ENCODE results near the gene UBL4A.

DNA sequence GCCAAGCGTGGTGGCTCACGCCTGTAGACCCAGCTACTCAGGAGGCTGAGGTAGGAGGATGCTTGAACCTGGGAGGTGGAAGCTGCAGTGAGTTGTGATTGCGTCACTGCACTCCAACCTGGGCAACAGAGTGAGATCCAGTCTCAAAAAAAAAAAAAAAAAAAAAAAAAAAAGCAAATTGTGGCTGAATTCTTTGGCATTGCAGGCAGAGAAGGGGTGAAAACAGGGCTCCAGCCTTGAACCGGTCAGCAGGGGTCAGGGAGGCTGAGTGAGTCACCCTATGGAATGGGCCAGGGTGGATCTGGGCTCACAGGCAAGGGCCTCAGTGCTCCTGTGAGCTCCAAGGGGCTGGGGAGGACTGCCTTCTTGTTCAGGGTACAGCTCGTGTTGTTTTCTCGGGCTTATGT lies 42.8 kb upstream of the UBL4A start:
- TF ChIP-seq, protein P1, sequence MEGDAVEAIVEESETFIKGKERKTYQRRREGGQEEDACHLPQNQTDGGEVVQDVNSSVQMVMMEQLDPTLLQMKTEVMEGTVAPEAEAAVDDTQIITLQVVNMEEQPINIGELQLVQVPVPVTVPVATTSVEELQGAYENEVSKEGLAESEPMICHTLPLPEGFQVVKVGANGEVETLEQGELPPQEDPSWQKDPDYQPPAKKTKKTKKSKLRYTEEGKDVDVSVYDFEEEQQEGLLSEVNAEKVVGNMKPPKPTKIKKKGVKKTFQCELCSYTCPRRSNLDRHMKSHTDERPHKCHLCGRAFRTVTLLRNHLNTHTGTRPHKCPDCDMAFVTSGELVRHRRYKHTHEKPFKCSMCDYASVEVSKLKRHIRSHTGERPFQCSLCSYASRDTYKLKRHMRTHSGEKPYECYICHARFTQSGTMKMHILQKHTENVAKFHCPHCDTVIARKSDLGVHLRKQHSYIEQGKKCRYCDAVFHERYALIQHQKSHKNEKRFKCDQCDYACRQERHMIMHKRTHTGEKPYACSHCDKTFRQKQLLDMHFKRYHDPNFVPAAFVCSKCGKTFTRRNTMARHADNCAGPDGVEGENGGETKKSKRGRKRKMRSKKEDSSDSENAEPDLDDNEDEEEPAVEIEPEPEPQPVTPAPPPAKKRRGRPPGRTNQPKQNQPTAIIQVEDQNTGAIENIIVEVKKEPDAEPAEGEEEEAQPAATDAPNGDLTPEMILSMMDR (IDR thresholded peaks at IDR 0.05), result no peak
- TF ChIP-seq POLR2AphosphoS5 (IDR thresholded peaks at IDR 0.05; ENCODE audit: insufficient read depth in 1 of 2, low read depth in 1 of 2), result no peak
